ENCODE measurements around the gene DTWD2. TPM values are rescaled to one million over a fixed set of nuclear protein-coding genes. Genes with fewer than 3 reads are reported as not detected.

The DTWD2 gene
- total and polyA plus RNA-seq, 2 experiments from 2014 or later, result 4.1 to 15.4 TPM

GRCh38 chr5:119019501-119019900, 31.2 kb upstream of the DTWD2 start:
- Histone ChIP-seq H3K9me2 (ENCODE audit: insufficient read depth) (no peaks in the 10 kb centered on the region), H3K79me2 (replicated peaks; ENCODE audit: insufficient read depth) (no peaks in the 10 kb centered on the region), H4K20me1 (replicated peaks; ENCODE audit: insufficient read depth) (no peaks in the 10 kb centered on the region), H3K4me1 (ENCODE audit: insufficient read depth) (no peaks in the 10 kb centered on the region), H3K4me3 (no peak overlapping the region), H3K27me3 (ENCODE audit: insufficient read depth) (no peaks in the 10 kb centered on the region), H2AFZ (no peak overlapping the region), H3K4me2 (no peak overlapping the region), H3K27ac (ENCODE audit: low read depth) (no peak overlapping the region), H3F3A (replicated peaks; ENCODE audit: low read depth) (no peaks in the 10 kb centered on the region), H3K36me3 (ENCODE audit: insufficient read depth) (no peaks in the 10 kb centered on the region; the same call in 1 of the 2 replicates)
- ATAC-seq (no peak), DNase-seq (ENCODE audit: low spot score) (no peak)
- Mint-ChIP-seq H3K9me3 (0 out of 3 replicates have a peak, but pooled peaks cover 3% of the 10 kb centered on the region), H3K27me3 (ENCODE audit: insufficient read depth, low read depth, poor library complexity) (peaks cover 1% of the 10 kb centered on the region), H3K27ac (no peak overlapping the region), H3K36me3 (ENCODE audit: low read depth) (no peaks in the 10 kb centered on the region), H3K4me1 (peaks cover 3% of the 10 kb centered on the region; the same call in 2 of the 3 replicates), H3K4me3 (no peak overlapping the region)
- TF ChIP-seq POLR2AphosphoS5 (IDR thresholded peaks at IDR 0.05; ENCODE audit: low read depth) (no peak), ZNF331 (CRISPR knock-in tag; IDR thresholded peaks at IDR 0.05; ENCODE audit: low read depth) (no peak), JUNB (IDR thresholded peaks at IDR 0.05; ENCODE audit: unreplicated experiment) (no peak), EZH2phosphoT487 (IDR thresholded peaks at IDR 0.05; ENCODE audit: unreplicated experiment) (no peak), EZH2 (IDR thresholded peaks at IDR 0.05; ENCODE audit: low read depth, unreplicated experiment) (no peak), CREB1 (CRISPR knock-in tag; IDR thresholded peaks at IDR 0.05; ENCODE audit: low read depth) (no peak), ZNF114 (CRISPR knock-in tag; IDR thresholded peaks at IDR 0.05) (no peak), REST (IDR thresholded peaks at IDR 0.05; ENCODE audit: unreplicated experiment) (no peak), STAT1 (IDR thresholded peaks at IDR 0.05; ENCODE audit: unreplicated experiment) (no peak), CTCF (conservative IDR thresholded peaks at IDR 0.05; ENCODE audit: low read depth in 2 of 2) (no peak), ETS1 (IDR thresholded peaks at IDR 0.05) (no peak), NANOG (IDR thresholded peaks at IDR 0.05; ENCODE audit: borderline replicate concordance) (no peak), ZNF462 (CRISPR knock-in tag; IDR thresholded peaks at IDR 0.05) (no peak)
